RCC 7860 (cell line): Measurements from ENCODE around the gene RPS8.
"Not testable (repeated sequence)": the region's sequence is repeated elsewhere in the genome, so short reads cannot be mapped to it uniquely, and the experiment has no call there.

Experiments used
- DNase-seq: peaks from one replicate; pipeline ENCODE4 v3.0.0-alpha.2; 2015; ENCODE audit warnings: low spot score
- FAIRE-seq: peaks from 2 replicates; lab custom pipeline; 2012; peaks lifted over from hg19 to GRCh38; lab: Jason Lieb, UNC

The RPS8 gene

GRCh38 chr1:44801491-44802305 lies 26.4 kb downstream of the RPS8 start:
- no peak for FAIRE-seq
- no peak for DNase-seq

GRCh38 chr1:44802306-44803061 lies 27.1 kb downstream of the RPS8 start:
- DNase-seq (no peak), FAIRE-seq (no peak)

- no peak for DNase-seq
- FAIRE-seq: no peak
Observed at GRCh38 chr1:44803062-44803311, 27.6 kb downstream of the RPS8 start.

GRCh38 chr1:44803312-44804095 lies 28.2 kb downstream of the RPS8 start:
- FAIRE-seq (no peak), DNase-seq (no peak)

GRCh38 chr1:44805311-44806024 lies 30.1 kb downstream of the RPS8 start:
- no peak for DNase-seq
- FAIRE-seq: no peak

- FAIRE-seq (no peak), DNase-seq (no peak)
Observed at GRCh38 chr1:44806025-44806703, 30.8 kb downstream of the RPS8 start.

GRCh38 chr1:44806704-44807363 lies 31.5 kb downstream of the RPS8 start, which contains the start of gene DYNLT4:
Gene DYNLT4, minus strand, starts transcription at chr1:44807351. Its CDS starts 683 bp downstream, at chr1:44806668.
- DNase-seq (no peak), FAIRE-seq (no peak)

- DNase-seq: peak; percentile 100
- FAIRE-seq: peak; percentile 96
Observed at GRCh38 chr1:44807364-44808062, 32.2 kb downstream of the RPS8 start.

- FAIRE-seq: no peak
- peak; percentile 76 for DNase-seq
Observed at GRCh38 chr1:44808063-44808937, 33.0 kb downstream of the RPS8 start, which contains the start of gene BTBD19. Gene BTBD19, plus strand, starts transcription at chr1:44808523. Its CDS starts 298 bp downstream, at chr1:44808821.

- no peak for FAIRE-seq
Observed at GRCh38 chr1:44808938-44809917, 33.9 kb downstream of the RPS8 start.

GRCh38 chr1:44810101-44810761 lies 34.9 kb downstream of the RPS8 start:
- DNase-seq (peak; percentile 86), FAIRE-seq (peak; percentile 79)

More at GRCh38 chr1:44808938-44809917, 33.9 kb downstream of the RPS8 start:
- peak; percentile 63 for DNase-seq

GRCh38 chr1:44810762-44811105 lies 35.4 kb downstream of the RPS8 start:
- FAIRE-seq, DNase-seq: not testable (repeated sequence)

- FAIRE-seq (no peak), DNase-seq (no peak)
Observed at GRCh38 chr1:44811234-44811633, 35.9 kb downstream of the RPS8 start.

- FAIRE-seq: no peak
Observed at GRCh38 chr1:44812822-44813543, 37.6 kb downstream of the RPS8 start.

GRCh38 chr1:44815926-44816325 lies 40.6 kb downstream of the RPS8 start:
- not testable (repeated sequence) for FAIRE-seq, DNase-seq

More at GRCh38 chr1:44812822-44813543, 37.6 kb downstream of the RPS8 start:
- no peak for DNase-seq

- DNase-seq (no peak), FAIRE-seq (no peak)
Observed at GRCh38 chr1:44817307-44817706, 42.0 kb downstream of the RPS8 start.
